ENCODE measurements around the gene MYRIP.

MYRIP gene

DNA sequence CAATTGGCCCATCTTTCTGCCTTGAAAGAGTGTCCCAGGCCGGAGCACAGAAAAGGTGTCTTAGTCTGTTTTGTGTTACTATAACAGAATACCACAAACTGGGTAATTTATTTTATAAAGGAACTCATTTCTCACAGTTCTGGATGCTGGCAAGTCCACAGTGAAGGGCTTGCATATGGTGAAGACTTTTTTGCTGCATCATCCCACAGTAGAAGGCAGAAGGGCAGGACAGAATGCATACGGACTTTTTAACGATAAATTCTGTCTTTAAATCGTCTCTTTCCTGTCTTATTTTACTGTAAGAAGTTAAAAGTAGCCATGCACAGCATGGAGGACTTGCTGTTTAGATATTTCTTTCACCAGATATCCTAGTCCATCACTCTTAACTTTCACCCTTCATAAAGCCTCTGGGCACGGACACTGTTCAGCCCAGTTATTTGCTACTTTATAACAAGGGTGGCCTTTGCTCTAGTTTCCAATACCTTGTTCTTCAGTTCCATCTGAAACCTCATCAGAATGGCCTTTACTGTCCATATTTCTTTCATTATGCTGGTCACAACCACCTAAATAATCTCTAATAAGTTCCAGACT lies 489.8 kb downstream of the MYRIP start:
- no peaks in the 10 kb centered on the region for H3K36me3 ChIP-seq (ENCODE audit: control insufficient read depth, insufficient read depth, low read length)
- no peaks in the 10 kb centered on the region for H3K27me3 ChIP-seq (replicated peaks; ENCODE audit: control insufficient read depth, insufficient read depth, low read length)
- TF ChIP-seq, protein P1, sequence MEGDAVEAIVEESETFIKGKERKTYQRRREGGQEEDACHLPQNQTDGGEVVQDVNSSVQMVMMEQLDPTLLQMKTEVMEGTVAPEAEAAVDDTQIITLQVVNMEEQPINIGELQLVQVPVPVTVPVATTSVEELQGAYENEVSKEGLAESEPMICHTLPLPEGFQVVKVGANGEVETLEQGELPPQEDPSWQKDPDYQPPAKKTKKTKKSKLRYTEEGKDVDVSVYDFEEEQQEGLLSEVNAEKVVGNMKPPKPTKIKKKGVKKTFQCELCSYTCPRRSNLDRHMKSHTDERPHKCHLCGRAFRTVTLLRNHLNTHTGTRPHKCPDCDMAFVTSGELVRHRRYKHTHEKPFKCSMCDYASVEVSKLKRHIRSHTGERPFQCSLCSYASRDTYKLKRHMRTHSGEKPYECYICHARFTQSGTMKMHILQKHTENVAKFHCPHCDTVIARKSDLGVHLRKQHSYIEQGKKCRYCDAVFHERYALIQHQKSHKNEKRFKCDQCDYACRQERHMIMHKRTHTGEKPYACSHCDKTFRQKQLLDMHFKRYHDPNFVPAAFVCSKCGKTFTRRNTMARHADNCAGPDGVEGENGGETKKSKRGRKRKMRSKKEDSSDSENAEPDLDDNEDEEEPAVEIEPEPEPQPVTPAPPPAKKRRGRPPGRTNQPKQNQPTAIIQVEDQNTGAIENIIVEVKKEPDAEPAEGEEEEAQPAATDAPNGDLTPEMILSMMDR (IDR thresholded peaks at IDR 0.05; ENCODE audit: insufficient read depth, low read length, poor library complexity, severe bottlenecking) = no peak
- H3K4me3 ChIP-seq (replicated peaks; ENCODE audit: low read depth, low read length) = no peak overlapping the region
- DNase-seq (ENCODE audit: extremely low read depth, insufficient read length) = no peak

DNA sequence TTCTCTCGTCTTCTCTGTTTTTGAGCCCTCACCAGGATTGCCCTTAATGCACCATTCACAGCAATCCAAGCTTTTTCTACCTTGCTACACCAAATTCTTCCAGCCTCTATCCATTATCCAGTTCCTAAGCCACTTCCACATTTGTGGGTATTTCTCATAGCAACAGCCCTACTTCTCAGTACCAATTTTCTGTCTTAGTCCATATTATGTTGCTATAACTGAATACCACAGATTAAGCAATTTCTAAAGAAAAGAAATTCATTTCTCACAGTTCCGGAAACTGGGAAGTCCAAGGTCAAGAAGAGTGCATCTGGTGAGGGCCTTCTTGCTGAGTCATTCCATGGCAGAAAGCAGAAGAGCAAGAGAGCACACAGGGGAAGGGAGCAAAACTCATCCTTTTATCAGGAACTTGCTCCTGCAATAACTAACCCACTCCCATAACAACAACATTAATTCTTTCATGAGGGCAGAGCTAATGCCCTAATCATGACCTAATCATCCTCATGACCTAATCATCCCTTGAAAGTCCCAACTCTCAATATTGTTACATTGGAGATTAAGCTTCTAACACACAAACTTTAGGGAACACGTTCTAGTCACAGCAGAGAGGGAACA lies 490.4 kb downstream of the MYRIP start:
- no peak for DNase-seq (ENCODE audit: extremely low read depth, insufficient read length)
- TF ChIP-seq, protein P1 (IDR thresholded peaks at IDR 0.05; ENCODE audit: insufficient read depth, low read length, poor library complexity, severe bottlenecking) = no peak
- H3K4me3 ChIP-seq (replicated peaks; ENCODE audit: low read depth, low read length) = no peak overlapping the region
- no peaks in the 10 kb centered on the region for H3K36me3 ChIP-seq (ENCODE audit: control insufficient read depth, insufficient read depth, low read length)
- no peaks in the 10 kb centered on the region for H3K27me3 ChIP-seq (replicated peaks; ENCODE audit: control insufficient read depth, insufficient read depth, low read length)

DNA sequence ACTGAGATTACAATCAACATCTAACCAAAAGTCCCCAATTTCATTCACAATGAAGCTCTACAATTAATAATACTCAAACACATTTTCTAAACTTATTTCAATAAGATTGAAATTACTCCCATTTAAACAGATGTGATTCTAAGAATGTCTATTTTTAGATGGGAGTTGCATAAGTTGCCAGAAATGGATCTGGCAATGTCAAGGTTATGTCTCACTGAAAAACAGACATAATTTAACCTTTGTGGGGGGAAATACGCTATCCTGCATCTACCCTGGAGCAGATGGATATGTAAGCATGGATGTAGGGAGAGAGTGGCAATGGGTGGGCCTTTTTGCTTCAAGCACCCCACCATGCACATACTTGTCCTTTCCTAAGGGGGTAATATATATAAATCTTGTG lies 493.4 kb downstream of the MYRIP start:
- no peak overlapping the region for H3K4me3 ChIP-seq (replicated peaks; ENCODE audit: low read depth, low read length)
- TF ChIP-seq, protein P1 (IDR thresholded peaks at IDR 0.05; ENCODE audit: insufficient read depth, low read length, poor library complexity, severe bottlenecking) = no peak
- H3K36me3 ChIP-seq (ENCODE audit: control insufficient read depth, insufficient read depth, low read length) = no peaks in the 10 kb centered on the region
- no peak for DNase-seq (ENCODE audit: extremely low read depth, insufficient read length)
- H3K27me3 ChIP-seq (replicated peaks; ENCODE audit: control insufficient read depth, insufficient read depth, low read length) = no peaks in the 10 kb centered on the region

DNA sequence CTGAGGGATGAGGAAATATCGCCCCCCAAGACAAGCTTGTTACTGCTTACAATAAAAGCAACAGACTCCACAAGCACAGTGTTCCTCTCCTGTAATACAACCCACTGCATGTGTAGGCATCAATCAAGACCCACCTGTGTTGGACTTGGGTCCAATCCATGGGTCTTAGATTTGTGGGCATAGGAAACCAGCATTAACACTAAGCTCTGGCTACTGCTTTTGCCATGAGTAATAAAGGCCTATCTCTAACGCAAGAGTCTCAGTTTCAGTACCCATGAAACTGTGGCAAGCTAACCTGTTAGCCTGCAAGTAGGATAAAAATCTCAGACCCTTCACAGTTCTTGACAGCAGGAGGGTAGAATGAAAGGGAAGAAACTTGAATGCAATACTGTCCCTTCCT lies 494.9 kb downstream of the MYRIP start:
- Histone ChIP-seq H3K36me3 (ENCODE audit: control insufficient read depth, insufficient read depth, low read length) (no peaks in the 10 kb centered on the region), H3K4me3 (replicated peaks; ENCODE audit: low read depth, low read length) (no peak overlapping the region), H3K27me3 (replicated peaks; ENCODE audit: control insufficient read depth, insufficient read depth, low read length) (no peaks in the 10 kb centered on the region)
- TF ChIP-seq, protein P1 (IDR thresholded peaks at IDR 0.05; ENCODE audit: insufficient read depth, low read length, poor library complexity, severe bottlenecking) = no peak
- DNase-seq (ENCODE audit: extremely low read depth, insufficient read length) = no peak

DNA sequence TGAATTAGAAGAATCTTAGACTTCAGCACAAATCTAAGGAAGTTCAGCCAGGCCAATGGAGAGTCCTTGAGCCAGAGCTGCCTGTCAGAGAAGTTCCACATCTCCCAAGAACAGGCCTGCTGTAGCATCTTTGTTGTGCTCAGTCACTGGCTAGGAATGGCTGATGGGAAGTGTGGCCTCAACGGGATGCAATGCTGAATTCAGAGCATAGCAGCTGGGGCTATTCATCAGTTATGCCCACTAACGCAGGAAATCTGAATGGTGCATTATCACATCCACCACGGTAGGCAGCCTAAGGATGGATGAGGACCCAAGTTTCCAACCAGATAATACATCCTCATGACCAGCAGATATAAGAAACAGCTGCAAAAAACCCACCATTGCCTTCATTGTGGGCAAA lies 496.9 kb downstream of the MYRIP start:
- Histone ChIP-seq H3K4me3 (replicated peaks; ENCODE audit: low read depth, low read length) (no peak overlapping the region), H3K27me3 (replicated peaks; ENCODE audit: control insufficient read depth, insufficient read depth, low read length) (no peaks in the 10 kb centered on the region), H3K36me3 (ENCODE audit: control insufficient read depth, insufficient read depth, low read length) (no peaks in the 10 kb centered on the region)
- TF ChIP-seq, protein P1 (IDR thresholded peaks at IDR 0.05; ENCODE audit: insufficient read depth, low read length, poor library complexity, severe bottlenecking) = no peak
- no peak for DNase-seq (ENCODE audit: extremely low read depth, insufficient read length)

Data from GM06990 (cell line).